IMR-90 (cell line): ENCODE data around the gene CDH23. TPM values are rescaled to one million over a fixed set of nuclear protein-coding genes. Genes with fewer than 3 reads are reported as not detected.

Experiments
- ATAC-seq: fragments of 200-7000 bp; cut with Tn5 transposase; 2 replicates; pipeline ENCODE4 v1.9.1; 2020; ENCODE audit warnings: low read depth, mild to moderate bottlenecking, moderate library complexity
- BruUV-seq: library from RNA; stranded (reverse); fragments of 400-500 nt; replicated peaks from 2 replicates; lab custom pipeline; 2021; lab: Mats Ljungman, UMichigan
- CTCF ChIA-PET: fragments of 300-600 bp; formaldehyde crosslinking; extraction: SDS; loops from one replicate; lab custom pipeline; 2021; ENCODE audit warnings: antibody characterized with exemption; lab: Yijun Ruan, JAX
- POLR2A ChIA-PET: fragments of 300-600 bp; sonication (Branson Sonifier 250); formaldehyde crosslinking; loops from one replicate; lab custom pipeline; 2022; ENCODE audit warnings: antibody characterized with exemption; ENCODE audit not compliant: unreplicated experiment; lab: Charles Lee
- DNase-seq: peaks from one replicate; pipeline ENCODE4 v3.0.0; 2013
- H2AFZ ChIP-seq: replicated peaks from 2 replicates; pipeline ENCODE3; 2013; ENCODE audit warnings: low read length, mild to moderate bottlenecking; ENCODE audit not compliant: poor library complexity
- H2AK5ac ChIP-seq: 2 replicates; pipeline ENCODE4 v1.6.1; 2013; ENCODE audit warnings: low read depth, low read length, inconsistent platforms
- H2AK9ac ChIP-seq: replicated peaks from 2 replicates; pipeline ENCODE3; 2013; ENCODE audit warnings: mild to moderate bottlenecking, low read depth, low read length, moderate library complexity; ENCODE audit not compliant: poor library complexity
- H2BK120ac ChIP-seq: 2 replicates; pipeline ENCODE4 v1.6.1; 2013; ENCODE audit warnings: low read depth, low read length, inconsistent platforms
- H2BK15ac ChIP-seq: 3 replicates; pipeline ENCODE4 v1.6.1; 2013; ENCODE audit warnings: low read depth, low read length, inconsistent platforms
- H2BK20ac ChIP-seq: 2 replicates; pipeline ENCODE4 v1.6.1; 2013; ENCODE audit warnings: low read depth, mild to moderate bottlenecking, inconsistent platforms, low read length, moderate library complexity
- H2BK5ac ChIP-seq: 2 replicates; pipeline ENCODE4 v1.6.1; 2013; ENCODE audit warnings: mild to moderate bottlenecking, low read depth, low read length, inconsistent platforms; ENCODE audit not compliant: poor library complexity, severe bottlenecking
- H3K14ac ChIP-seq: replicated peaks from 2 replicates; pipeline ENCODE4 v1.6.1; 2013; ENCODE audit warnings: low read depth, low read length, inconsistent platforms
- H3K18ac ChIP-seq: 2 replicates; pipeline ENCODE4 v1.6.1; 2013; ENCODE audit warnings: low read depth, low read length, control low read depth
- H3K23ac ChIP-seq: 2 replicates; pipeline ENCODE4 v1.6.1; 2013; ENCODE audit warnings: low read depth, low read length, inconsistent platforms
- H3K27ac ChIP-seq: 2 replicates; pipeline ENCODE4 v1.5.1; 2013; ENCODE audit warnings: mild to moderate bottlenecking, control low read depth, low read length; ENCODE audit not compliant: insufficient read depth
- H3K27me3 ChIP-seq: 2 replicates; pipeline ENCODE4 v1.6.1; 2013; ENCODE audit warnings: low read length; ENCODE audit not compliant: control insufficient read depth, insufficient read depth
- H3K36me3 ChIP-seq: 2 replicates; pipeline ENCODE4 v1.6.1; 2013; ENCODE audit warnings: low read length, mixed read lengths; ENCODE audit not compliant: control insufficient read depth, insufficient read depth
- H3K4ac ChIP-seq: 2 replicates; pipeline ENCODE4 v1.6.1; 2013; ENCODE audit warnings: low read depth, low read length, inconsistent platforms
- H3K4me1 ChIP-seq: 2 replicates; pipeline ENCODE4 v1.6.1; 2013; ENCODE audit warnings: low read length, mixed read lengths; ENCODE audit not compliant: control insufficient read depth, insufficient read depth
- H3K4me2 ChIP-seq: 2 replicates; pipeline ENCODE4 v1.6.1; 2013; ENCODE audit warnings: low read depth, mild to moderate bottlenecking, control low read depth, low read length, moderate library complexity
- H3K4me3 ChIP-seq: 2 replicates; pipeline ENCODE4 v1.5.1; 2013; ENCODE audit warnings: low read depth, mild to moderate bottlenecking, control low read depth, low read length, moderate library complexity; ENCODE audit not compliant: insufficient read depth
- H3K56ac ChIP-seq: 2 replicates; pipeline ENCODE4 v1.6.1; 2013; ENCODE audit warnings: low read length, inconsistent platforms; ENCODE audit not compliant: insufficient read depth; ENCODE audit errors: extremely low read depth
- H3K79me1 ChIP-seq, 2 experiments: 2 replicates each; pipeline ENCODE4 v1.6.1; 2013; ENCODE audit warnings: low read length in 2 of 2, inconsistent platforms in 1 of 2, low read depth in 1 of 2
- H3K9ac ChIP-seq: 2 replicates; pipeline ENCODE4 v1.6.1; 2013; ENCODE audit warnings: low read depth, low read length, control low read depth
- H3K9me1 ChIP-seq: 2 replicates; pipeline ENCODE4 v1.6.1; 2013; ENCODE audit warnings: low read length, inconsistent platforms; ENCODE audit not compliant: insufficient read depth
- H3K9me3 ChIP-seq: 2 replicates; pipeline ENCODE4 v1.6.1; 2013; ENCODE audit warnings: low read length; ENCODE audit not compliant: control insufficient read depth, insufficient read depth
- H4K20me1 ChIP-seq: 2 replicates; pipeline ENCODE4 v1.6.1; 2013; ENCODE audit warnings: low read length, inconsistent platforms; ENCODE audit not compliant: insufficient read depth
- H4K5ac ChIP-seq: 2 replicates; pipeline ENCODE4 v1.6.1; 2013; ENCODE audit warnings: mild to moderate bottlenecking, low read depth, low read length, control low read depth
- H4K8ac ChIP-seq, 2 experiments: 2 replicates each; pipeline ENCODE4 v1.6.1; 2013; ENCODE audit warnings: low read depth in 2 of 2, low read length in 2 of 2, control low read depth in 1 of 2, inconsistent platforms in 1 of 2
- H4K91ac ChIP-seq: 2 replicates; pipeline ENCODE4 v1.6.1; 2013; ENCODE audit warnings: low read depth, low read length, inconsistent platforms; ENCODE audit not compliant: insufficient read depth
- BHLHE40 ChIP-seq: fragments of 150-350 bp; IDR thresholded peaks from 2 replicates; pipeline ENCODE4 v1.6.1; 2016; ENCODE audit warnings: mild to moderate bottlenecking, low read depth, low read length
- CEBPB ChIP-seq: IDR thresholded peaks from 2 replicates; pipeline ENCODE4 v1.6.1; 2012; ENCODE audit warnings: low read depth, low read length, improper control_type of control experiment
- FOS ChIP-seq: fragments of 150-350 bp; IDR thresholded peaks from 2 replicates; pipeline ENCODE4 v1.6.1; 2016; ENCODE audit warnings: low read depth, low read length
- MAZ ChIP-seq: IDR thresholded peaks from 2 replicates; pipeline ENCODE4 v1.6.1; 2012; ENCODE audit warnings: low read depth, mild to moderate bottlenecking, low read length, improper control_type of control experiment, moderate library complexity, borderline replicate concordance
- MXI1 ChIP-seq: IDR thresholded peaks from 2 replicates; pipeline ENCODE4 v1.6.1; 2012; ENCODE audit warnings: low read depth, mild to moderate bottlenecking, low read length, moderate library complexity, borderline replicate concordance
- POLR2A ChIP-seq: IDR thresholded peaks from 2 replicates; pipeline ENCODE4 v1.6.1; 2012; ENCODE audit warnings: mild to moderate bottlenecking, low read depth, low read length
- RAD21 ChIP-seq: IDR thresholded peaks from 2 replicates; pipeline ENCODE4 v1.6.1; 2012; ENCODE audit warnings: low read length, improper control_type of control experiment
- RCOR1 ChIP-seq: IDR thresholded peaks from 2 replicates; pipeline ENCODE4 v1.6.1; 2012; ENCODE audit warnings: mild to moderate bottlenecking, low read length, improper control_type of control experiment; ENCODE audit not compliant: insufficient replicate concordance
- SMC3 ChIP-seq: fragments of 150-350 bp; IDR thresholded peaks from 2 replicates; pipeline ENCODE4 v1.6.1; 2016; ENCODE audit warnings: low read depth, mild to moderate bottlenecking, antibody characterized with exemption, low read length, moderate library complexity
- WGBS, 2 experiments: methylation state at CpG; one replicate each; pipeline versions ENCODE4 v1.1.5 to v1.1.7; 2013; ENCODE audit warnings: missing lambda C conversion rate in 2 of 2; ENCODE audit not compliant: insufficient read length in 1 of 2; ENCODE audit errors: extremely low coverage in 2 of 2; 5-methylcytosine and 5-hydroxymethylcytosine counted together
- dilution Hi-C: fragments of 300-500 bp; cut with HindIII; formaldehyde crosslinking; loops from one replicate; pipeline ENCODE4 v1.14.3; 2018; ENCODE audit warnings: low sequenced_read_pairs; ENCODE audit not compliant: unreplicated experiment
- in situ Hi-C: fragments of 300-500 bp; cut with MboI; formaldehyde crosslinking; loops from 3 replicates; pipeline ENCODE4 v1.14.3; 2019; ENCODE audit warnings: low sequenced_read_pairs, inconsistent platforms, mixed read lengths
- intact Hi-C: fragments of 100-400 bp; cut with micrococcal nuclease; formaldehyde crosslinking; loops from 2 replicates; pipeline ENCODE4 v1.10.0; 2022
- polyA plus RNA-seq, 3 experiments: library from polyadenylated mRNA; depleted of rRNA; stranded (reverse); fragments of >200 nt; gene quantifications; 2 replicates each; pipeline ENCODE4 v1.2.3, GENCODE V29; 2012; ENCODE audit warnings: low replicate concordance in 1 of 3
- total RNA-seq: library from RNA; depleted of rRNA; stranded (reverse); fragments of >200 nt; gene quantifications from 2 replicates; pipeline ENCODE4 v1.2.3, GENCODE V29; 2012
- TF ChIP-seq, protein P1 (sequence below): conservative IDR thresholded peaks from 2 replicates; pipeline ENCODE4 v1.5.1; 2012; ENCODE audit warnings: mild to moderate bottlenecking, low read depth, low read length, improper control_type of control experiment
- TF ChIP-seq, protein P2 (sequence below): fragments of 150-350 bp; IDR thresholded peaks from 2 replicates; pipeline ENCODE4 v1.6.1; 2017; ENCODE audit warnings: mild to moderate bottlenecking, antibody characterized with exemption, low read length, low read depth

CDH23 gene
- total and polyA plus RNA-seq, 2 of the 4 experiments (the other 2 are of a cell fraction): under 0.01 to 0.03 TPM

DNA sequence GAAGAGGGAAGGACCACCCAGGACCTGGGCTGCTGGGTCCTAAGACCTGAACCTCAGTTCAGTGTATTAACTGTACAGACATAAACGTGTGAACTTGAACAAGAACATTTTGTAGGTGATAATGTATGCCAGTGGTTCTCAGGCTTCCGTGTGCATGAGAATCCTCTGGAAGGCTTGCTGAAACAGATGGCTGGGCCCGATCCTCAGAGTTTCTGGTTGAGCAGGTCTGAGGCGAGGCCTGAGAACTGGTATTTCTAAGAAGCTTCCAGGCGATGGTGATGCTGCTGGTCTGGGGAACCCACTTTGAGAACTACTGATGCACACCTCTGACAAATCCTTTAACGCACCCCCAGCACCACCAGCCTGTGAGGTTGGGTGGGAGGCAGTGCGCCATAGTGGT lies 70.4 kb downstream of the CDH23 start:
- CTCF ChIA-PET: no interaction called here

More for the DNA sequence above, 70.4 kb downstream of the CDH23 start:
- H3K4ac ChIP-seq: no peak overlapping the region
- in situ Hi-C loops: no loop called here
- no peak overlapping the region for H4K91ac ChIP-seq
- H3K9me1 ChIP-seq: no peaks in the 10 kb centered on the region
- H2BK120ac ChIP-seq: no peak overlapping the region
- BruUV-seq: no TSS peak
- H2BK20ac ChIP-seq: no peak overlapping the region
- no peak overlapping the region for H3K4me3 ChIP-seq
- no peak overlapping the region for H3K18ac ChIP-seq
- H3K23ac ChIP-seq: no peak overlapping the region
- no peak overlapping the region for H2AK9ac ChIP-seq
- TF ChIP-seq FOS (no peak), MXI1 (no peak), RAD21 (no peak), RCOR1 (no peak), CEBPB (no peak), MAZ (no peak), BHLHE40 (no peak), POLR2A (no peak), SMC3 (no peak)
- TF ChIP-seq, protein P1, sequence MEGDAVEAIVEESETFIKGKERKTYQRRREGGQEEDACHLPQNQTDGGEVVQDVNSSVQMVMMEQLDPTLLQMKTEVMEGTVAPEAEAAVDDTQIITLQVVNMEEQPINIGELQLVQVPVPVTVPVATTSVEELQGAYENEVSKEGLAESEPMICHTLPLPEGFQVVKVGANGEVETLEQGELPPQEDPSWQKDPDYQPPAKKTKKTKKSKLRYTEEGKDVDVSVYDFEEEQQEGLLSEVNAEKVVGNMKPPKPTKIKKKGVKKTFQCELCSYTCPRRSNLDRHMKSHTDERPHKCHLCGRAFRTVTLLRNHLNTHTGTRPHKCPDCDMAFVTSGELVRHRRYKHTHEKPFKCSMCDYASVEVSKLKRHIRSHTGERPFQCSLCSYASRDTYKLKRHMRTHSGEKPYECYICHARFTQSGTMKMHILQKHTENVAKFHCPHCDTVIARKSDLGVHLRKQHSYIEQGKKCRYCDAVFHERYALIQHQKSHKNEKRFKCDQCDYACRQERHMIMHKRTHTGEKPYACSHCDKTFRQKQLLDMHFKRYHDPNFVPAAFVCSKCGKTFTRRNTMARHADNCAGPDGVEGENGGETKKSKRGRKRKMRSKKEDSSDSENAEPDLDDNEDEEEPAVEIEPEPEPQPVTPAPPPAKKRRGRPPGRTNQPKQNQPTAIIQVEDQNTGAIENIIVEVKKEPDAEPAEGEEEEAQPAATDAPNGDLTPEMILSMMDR: no peak
- TF ChIP-seq, protein P2, sequence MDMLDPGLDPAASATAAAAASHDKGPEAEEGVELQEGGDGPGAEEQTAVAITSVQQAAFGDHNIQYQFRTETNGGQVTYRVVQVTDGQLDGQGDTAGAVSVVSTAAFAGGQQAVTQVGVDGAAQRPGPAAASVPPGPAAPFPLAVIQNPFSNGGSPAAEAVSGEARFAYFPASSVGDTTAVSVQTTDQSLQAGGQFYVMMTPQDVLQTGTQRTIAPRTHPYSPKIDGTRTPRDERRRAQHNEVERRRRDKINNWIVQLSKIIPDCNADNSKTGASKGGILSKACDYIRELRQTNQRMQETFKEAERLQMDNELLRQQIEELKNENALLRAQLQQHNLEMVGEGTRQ: no peak
- H4K8ac ChIP-seq: no peak overlapping the region
- ATAC-seq (no peak), DNase-seq (no peak)
- H3K27me3 ChIP-seq: peaks cover 28% of the 10 kb centered on the region
- H3K14ac ChIP-seq: no peak overlapping the region
- POLR2A ChIA-PET: no interaction called here
- no peaks in the 10 kb centered on the region for H3K4me1 ChIP-seq
- no peaks in the 10 kb centered on the region for H3K36me3 ChIP-seq
- no peak overlapping the region for H2BK5ac ChIP-seq
- no peak overlapping the region for H3K4me2 ChIP-seq
- no peak overlapping the region for H4K5ac ChIP-seq
- no peaks in the 10 kb centered on the region for H3K9me3 ChIP-seq
- no peak overlapping the region for H3K27ac ChIP-seq
- dilution Hi-C loops: no loop called here
- H3K56ac ChIP-seq: no peak overlapping the region
- H3K79me1 ChIP-seq: no peaks in the 10 kb centered on the region
- intact Hi-C loops: no loop called here
- H2AK5ac ChIP-seq: no peak overlapping the region
- H2AFZ ChIP-seq: no peak overlapping the region
- H4K20me1 ChIP-seq: no peaks in the 10 kb centered on the region
- WGBS, 2 experiments: 71% methylated on average over 3 of the region's 7 CpGs; no CpG with 5 or more reads in 1 of the 2 experiments
- no peak overlapping the region for H2BK15ac ChIP-seq
- H3K9ac ChIP-seq: no peak overlapping the region
